ENCODE results near the gene RERE.
A peak's percentile ranks its signal among the peaks of the same experiment; 100 is the strongest.

GRCh38 chr1:8351693-8352470 is 465.6 kb downstream of the RERE start:
- TF ChIP-seq FOSL2 (IDR thresholded peaks at IDR 0.05; ENCODE audit: borderline replicate concordance, low read depth): no peak
- TF ChIP-seq, protein P1, sequence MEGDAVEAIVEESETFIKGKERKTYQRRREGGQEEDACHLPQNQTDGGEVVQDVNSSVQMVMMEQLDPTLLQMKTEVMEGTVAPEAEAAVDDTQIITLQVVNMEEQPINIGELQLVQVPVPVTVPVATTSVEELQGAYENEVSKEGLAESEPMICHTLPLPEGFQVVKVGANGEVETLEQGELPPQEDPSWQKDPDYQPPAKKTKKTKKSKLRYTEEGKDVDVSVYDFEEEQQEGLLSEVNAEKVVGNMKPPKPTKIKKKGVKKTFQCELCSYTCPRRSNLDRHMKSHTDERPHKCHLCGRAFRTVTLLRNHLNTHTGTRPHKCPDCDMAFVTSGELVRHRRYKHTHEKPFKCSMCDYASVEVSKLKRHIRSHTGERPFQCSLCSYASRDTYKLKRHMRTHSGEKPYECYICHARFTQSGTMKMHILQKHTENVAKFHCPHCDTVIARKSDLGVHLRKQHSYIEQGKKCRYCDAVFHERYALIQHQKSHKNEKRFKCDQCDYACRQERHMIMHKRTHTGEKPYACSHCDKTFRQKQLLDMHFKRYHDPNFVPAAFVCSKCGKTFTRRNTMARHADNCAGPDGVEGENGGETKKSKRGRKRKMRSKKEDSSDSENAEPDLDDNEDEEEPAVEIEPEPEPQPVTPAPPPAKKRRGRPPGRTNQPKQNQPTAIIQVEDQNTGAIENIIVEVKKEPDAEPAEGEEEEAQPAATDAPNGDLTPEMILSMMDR (IDR thresholded peaks at IDR 0.05): peak; percentile 61
- TF ChIP-seq USF1 (IDR thresholded peaks at IDR 0.05; ENCODE audit: borderline replicate concordance, low read depth): no peak
- no peak for TF ChIP-seq RCOR1 (IDR thresholded peaks at IDR 0.05; ENCODE audit: low read length)
- TF ChIP-seq, protein P2, sequence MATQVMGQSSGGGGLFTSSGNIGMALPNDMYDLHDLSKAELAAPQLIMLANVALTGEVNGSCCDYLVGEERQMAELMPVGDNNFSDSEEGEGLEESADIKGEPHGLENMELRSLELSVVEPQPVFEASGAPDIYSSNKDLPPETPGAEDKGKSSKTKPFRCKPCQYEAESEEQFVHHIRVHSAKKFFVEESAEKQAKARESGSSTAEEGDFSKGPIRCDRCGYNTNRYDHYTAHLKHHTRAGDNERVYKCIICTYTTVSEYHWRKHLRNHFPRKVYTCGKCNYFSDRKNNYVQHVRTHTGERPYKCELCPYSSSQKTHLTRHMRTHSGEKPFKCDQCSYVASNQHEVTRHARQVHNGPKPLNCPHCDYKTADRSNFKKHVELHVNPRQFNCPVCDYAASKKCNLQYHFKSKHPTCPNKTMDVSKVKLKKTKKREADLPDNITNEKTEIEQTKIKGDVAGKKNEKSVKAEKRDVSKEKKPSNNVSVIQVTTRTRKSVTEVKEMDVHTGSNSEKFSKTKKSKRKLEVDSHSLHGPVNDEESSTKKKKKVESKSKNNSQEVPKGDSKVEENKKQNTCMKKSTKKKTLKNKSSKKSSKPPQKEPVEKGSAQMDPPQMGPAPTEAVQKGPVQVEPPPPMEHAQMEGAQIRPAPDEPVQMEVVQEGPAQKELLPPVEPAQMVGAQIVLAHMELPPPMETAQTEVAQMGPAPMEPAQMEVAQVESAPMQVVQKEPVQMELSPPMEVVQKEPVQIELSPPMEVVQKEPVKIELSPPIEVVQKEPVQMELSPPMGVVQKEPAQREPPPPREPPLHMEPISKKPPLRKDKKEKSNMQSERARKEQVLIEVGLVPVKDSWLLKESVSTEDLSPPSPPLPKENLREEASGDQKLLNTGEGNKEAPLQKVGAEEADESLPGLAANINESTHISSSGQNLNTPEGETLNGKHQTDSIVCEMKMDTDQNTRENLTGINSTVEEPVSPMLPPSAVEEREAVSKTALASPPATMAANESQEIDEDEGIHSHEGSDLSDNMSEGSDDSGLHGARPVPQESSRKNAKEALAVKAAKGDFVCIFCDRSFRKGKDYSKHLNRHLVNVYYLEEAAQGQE (IDR thresholded peaks at IDR 0.05; ENCODE audit: low read depth, low read length): no peak
- TF ChIP-seq POLR2AphosphoS5 (IDR thresholded peaks at IDR 0.05; ENCODE audit: low read depth, low read length): 0 out of 2 replicates have a peak, but pooled peaks have one; percentile 7
- TF ChIP-seq EP300 (IDR thresholded peaks at IDR 0.05; ENCODE audit: borderline replicate concordance in 1 of 2, low read depth in 1 of 2, low read length in 1 of 2): no peak
- TF ChIP-seq MEF2A (IDR thresholded peaks at IDR 0.05; ENCODE audit: borderline replicate concordance, low read depth): no peak
- TF ChIP-seq GATA2 (CRISPR knock-in tag; IDR thresholded peaks at IDR 0.05): no peak
- no peak for TF ChIP-seq TAF1 (IDR thresholded peaks at IDR 0.05; ENCODE audit: borderline replicate concordance, low read depth, low read length)
- TF ChIP-seq MAX (IDR thresholded peaks at IDR 0.05; ENCODE audit: low read depth): no peak

Measured in SK-N-SH (cell line).